A673 (cell line): ENCODE results near the gene PRMT9.

Experiments used
- EZH2 ChIP-seq: fragments of 200-600 bp; sonication (generic); IDR thresholded peaks from 2 replicates; pipeline ENCODE4 v1.6.1; 2017; ENCODE audit warnings: borderline replicate concordance, low read depth, mild to moderate bottlenecking, mixed read lengths, antibody characterized with exemption, low read length; ENCODE audit not compliant: poor library complexity, severe bottlenecking
- TF ChIP-seq, protein P1 (sequence below): fragments of 300-800, 200-600 bp; sonication (generic); conservative IDR thresholded peaks from 2 replicates; pipeline ENCODE4 v1.5.1; 2017; ENCODE audit warnings: low read depth, mild to moderate bottlenecking, antibody characterized with exemption, low read length, moderate library complexity, mixed read lengths

DNA sequence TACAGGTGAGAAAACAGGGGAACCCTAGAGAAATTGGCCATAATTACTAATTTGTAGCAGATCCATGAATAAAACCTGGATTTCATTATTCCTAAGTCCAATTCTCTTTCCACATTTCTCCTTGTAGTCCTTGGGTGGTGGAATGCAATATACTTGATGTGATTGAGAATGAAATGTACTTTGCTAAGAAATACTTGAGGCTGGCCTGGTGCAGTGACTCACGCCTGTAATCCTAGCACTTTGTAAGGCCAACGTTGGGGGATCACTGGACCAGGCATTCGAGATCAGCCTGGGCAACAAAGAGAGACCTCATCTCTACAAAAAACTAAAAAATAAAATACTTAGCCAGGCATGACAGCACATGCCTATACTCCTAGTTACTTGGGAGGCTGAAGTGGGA, 50.9 kb downstream of the PRMT9 start:
- TF ChIP-seq, protein P1, sequence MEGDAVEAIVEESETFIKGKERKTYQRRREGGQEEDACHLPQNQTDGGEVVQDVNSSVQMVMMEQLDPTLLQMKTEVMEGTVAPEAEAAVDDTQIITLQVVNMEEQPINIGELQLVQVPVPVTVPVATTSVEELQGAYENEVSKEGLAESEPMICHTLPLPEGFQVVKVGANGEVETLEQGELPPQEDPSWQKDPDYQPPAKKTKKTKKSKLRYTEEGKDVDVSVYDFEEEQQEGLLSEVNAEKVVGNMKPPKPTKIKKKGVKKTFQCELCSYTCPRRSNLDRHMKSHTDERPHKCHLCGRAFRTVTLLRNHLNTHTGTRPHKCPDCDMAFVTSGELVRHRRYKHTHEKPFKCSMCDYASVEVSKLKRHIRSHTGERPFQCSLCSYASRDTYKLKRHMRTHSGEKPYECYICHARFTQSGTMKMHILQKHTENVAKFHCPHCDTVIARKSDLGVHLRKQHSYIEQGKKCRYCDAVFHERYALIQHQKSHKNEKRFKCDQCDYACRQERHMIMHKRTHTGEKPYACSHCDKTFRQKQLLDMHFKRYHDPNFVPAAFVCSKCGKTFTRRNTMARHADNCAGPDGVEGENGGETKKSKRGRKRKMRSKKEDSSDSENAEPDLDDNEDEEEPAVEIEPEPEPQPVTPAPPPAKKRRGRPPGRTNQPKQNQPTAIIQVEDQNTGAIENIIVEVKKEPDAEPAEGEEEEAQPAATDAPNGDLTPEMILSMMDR, result no peak
- no peak for TF ChIP-seq EZH2
